ENCODE measurements around the gene GPANK1.

GPANK1 gene

DNA sequence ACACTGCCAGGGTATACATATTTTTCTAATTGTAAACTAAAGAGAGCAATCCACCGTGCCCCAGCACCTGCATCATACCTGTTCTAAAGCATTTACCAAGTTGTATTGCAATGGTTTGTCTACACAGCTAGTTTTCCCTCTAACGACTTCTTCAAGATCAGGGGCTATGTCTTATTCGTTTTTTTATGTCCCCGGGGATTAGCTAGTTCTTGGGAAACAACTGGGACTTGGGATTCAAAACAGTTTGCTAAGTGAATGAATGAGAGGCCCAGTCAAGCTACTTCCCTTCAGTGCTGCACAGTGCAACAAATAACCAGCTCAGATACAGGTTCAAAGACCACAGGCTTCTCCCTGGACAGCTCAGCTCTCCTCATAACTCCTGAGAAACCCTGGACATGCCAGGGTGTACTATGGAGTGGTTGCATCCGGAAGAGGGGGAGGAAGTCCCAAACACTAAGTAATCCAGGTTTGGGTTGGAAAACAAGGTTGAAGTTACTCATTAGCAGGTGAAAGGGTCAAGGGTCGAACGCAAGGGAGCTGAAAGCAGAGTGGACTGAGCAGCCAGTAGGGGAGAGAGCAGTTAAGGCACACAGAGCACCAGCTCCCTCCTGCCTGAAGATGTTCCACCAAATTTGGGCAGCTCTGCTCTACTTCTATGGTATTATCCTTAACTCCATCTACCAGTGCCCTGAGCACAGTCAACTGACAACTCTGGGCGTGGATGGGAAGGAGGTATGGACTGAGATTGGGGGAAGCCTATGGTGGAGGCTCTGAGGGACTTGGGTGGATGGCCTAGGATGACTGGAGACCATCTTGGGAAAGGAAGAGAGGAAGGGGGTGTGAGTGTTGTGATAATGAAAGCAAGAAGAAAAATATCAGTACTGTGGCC lies 9.2 kb downstream of the GPANK1 start, which contains the start of gene APOM:
APOM (plus strand) TSS at position 546 of the 889 bp plus-strand sequence; CDS start at position 619, 73 bp downstream.
- Histone ChIP-seq H3K27me3 (replicated peaks; ENCODE audit: control insufficient read depth, insufficient read depth, low read length, poor library complexity, severe bottlenecking) (no peaks in the 10 kb centered on the region), H3K36me3 (ENCODE audit: control insufficient read depth, insufficient read depth, low read length) (peaks cover 4% of the 10 kb centered on the region), H3K27ac (ENCODE audit: insufficient read depth, low read length, poor library complexity, severe bottlenecking) (no peak within 1 kb of the TSS), H3K4me3 (ENCODE audit: insufficient read depth, low read depth, low read length, poor library complexity, severe bottlenecking) (no peak within 1 kb of the TSS), H3K4me1 (ENCODE audit: control insufficient read depth, insufficient read depth, low read length, poor library complexity, severe bottlenecking) (peaks cover 41% of the 10 kb centered on the region), H3K9me3 (ENCODE audit: control insufficient read depth, low read length) (no peaks in the 10 kb centered on the region)
- DNase-seq = no peak

- DNase-seq = no peak
- H3K4me1 ChIP-seq (ENCODE audit: control insufficient read depth, insufficient read depth, low read length, poor library complexity, severe bottlenecking) = peaks cover 36% of the 10 kb centered on the region
- H3K36me3 ChIP-seq (ENCODE audit: control insufficient read depth, insufficient read depth, low read length) = peaks cover 4% of the 10 kb centered on the region
- H3K27me3 ChIP-seq (replicated peaks; ENCODE audit: control insufficient read depth, insufficient read depth, low read length, poor library complexity, severe bottlenecking) = no peaks in the 10 kb centered on the region
- no peak overlapping the region for H3K4me3 ChIP-seq (ENCODE audit: insufficient read depth, low read depth, low read length, poor library complexity, severe bottlenecking)
- no peaks in the 10 kb centered on the region for H3K9me3 ChIP-seq (ENCODE audit: control insufficient read depth, low read length)
- H3K27ac ChIP-seq (ENCODE audit: insufficient read depth, low read length, poor library complexity, severe bottlenecking) = no peak overlapping the region
Observed at GRCh38 chr6:31654574-31655348, 10.0 kb downstream of the GPANK1 start.

DNA sequence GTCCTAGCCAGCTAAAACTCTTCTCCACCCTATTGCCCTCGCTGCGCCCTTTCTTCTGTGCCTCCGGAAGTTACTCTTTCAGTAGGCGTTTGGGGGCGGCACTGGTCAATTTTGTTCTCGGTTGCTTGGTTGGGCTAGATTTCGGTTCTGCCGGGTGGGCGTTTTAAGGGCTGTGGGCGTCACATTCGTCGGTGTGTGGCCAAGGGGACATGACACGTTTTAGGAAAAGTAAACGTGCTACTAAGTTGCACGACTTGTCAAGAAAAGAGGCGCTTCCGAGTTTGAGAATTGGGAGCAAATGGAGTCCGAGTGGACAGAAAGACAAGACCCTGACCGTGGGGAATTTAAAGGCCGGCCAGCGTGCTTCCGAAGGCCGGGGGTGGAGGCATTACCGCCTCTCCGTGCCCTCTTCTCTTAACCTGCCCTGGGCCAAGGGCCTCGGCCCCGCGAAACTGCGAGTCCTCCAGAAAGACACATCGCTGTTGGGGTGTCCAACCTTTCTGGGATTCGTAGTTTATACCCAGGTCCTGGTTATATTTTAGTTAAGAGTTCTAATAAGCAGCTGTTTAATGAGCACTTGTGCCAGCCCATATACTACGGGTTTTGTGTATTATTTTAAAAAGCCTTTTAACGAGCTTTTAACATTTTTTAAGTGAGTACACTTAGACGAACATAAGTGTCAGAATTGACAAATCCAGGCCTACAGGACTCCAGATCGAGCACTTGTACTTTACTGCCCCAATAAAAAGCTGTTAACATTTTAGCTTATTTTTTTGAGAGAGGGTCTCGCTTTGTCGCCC lies 11.7 kb downstream of the GPANK1 start:
- peak in 2 of 3 donors; percentile 77 to 82 for DNase-seq

GRCh38 chr6:31651602-31652191 lies 13.1 kb downstream of the GPANK1 start:
- Histone ChIP-seq H3K4me1 (ENCODE audit: control insufficient read depth, insufficient read depth, low read length, poor library complexity, severe bottlenecking) (peaks cover 19% of the 10 kb centered on the region), H3K27ac (ENCODE audit: insufficient read depth, low read length, poor library complexity, severe bottlenecking) (peak overlapping the region; percentile 98), H3K27me3 (replicated peaks; ENCODE audit: control insufficient read depth, insufficient read depth, low read length, poor library complexity, severe bottlenecking) (no peaks in the 10 kb centered on the region), H3K36me3 (ENCODE audit: control insufficient read depth, insufficient read depth, low read length) (peaks cover 28% of the 10 kb centered on the region), H3K9me3 (ENCODE audit: control insufficient read depth, low read length) (no peaks in the 10 kb centered on the region), H3K4me3 (ENCODE audit: insufficient read depth, low read depth, low read length, poor library complexity, severe bottlenecking) (peak overlapping the region; percentile 69)
- no peak for DNase-seq

More for the DNA sequence above, 11.7 kb downstream of the GPANK1 start:
- Histone ChIP-seq H3K4me1 (ENCODE audit: control insufficient read depth, insufficient read depth, low read length, poor library complexity, severe bottlenecking) (peaks cover 19% of the 10 kb centered on the region), H3K27ac (ENCODE audit: insufficient read depth, low read length, poor library complexity, severe bottlenecking) (peak overlapping the region; percentile 98), H3K9me3 (ENCODE audit: control insufficient read depth, low read length) (no peaks in the 10 kb centered on the region), H3K36me3 (ENCODE audit: control insufficient read depth, insufficient read depth, low read length) (peaks cover 16% of the 10 kb centered on the region), H3K27me3 (replicated peaks; ENCODE audit: control insufficient read depth, insufficient read depth, low read length, poor library complexity, severe bottlenecking) (no peaks in the 10 kb centered on the region), H3K4me3 (ENCODE audit: insufficient read depth, low read depth, low read length, poor library complexity, severe bottlenecking) (peak overlapping the region; percentile 69)

DNA sequence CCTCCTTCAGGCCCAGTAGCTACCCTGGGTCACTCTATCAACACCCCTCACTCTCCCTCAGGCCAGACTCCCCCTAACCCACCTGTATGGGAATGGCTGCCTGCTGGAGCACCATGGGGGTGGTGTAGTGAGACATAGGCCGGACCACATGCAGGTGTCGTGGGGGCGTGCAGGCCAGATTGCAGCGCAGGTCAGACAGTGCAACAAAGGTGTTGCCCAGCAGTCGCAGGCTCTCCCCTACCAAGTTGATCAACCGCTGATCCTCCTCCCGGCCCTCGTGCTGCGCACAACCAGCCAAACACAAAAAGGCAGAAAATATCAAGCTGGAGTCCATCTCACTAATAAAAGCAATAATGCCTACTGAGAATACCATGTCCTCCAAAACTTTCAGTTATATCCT lies 19.5 kb downstream of the GPANK1 start:
- Histone ChIP-seq H3K27ac (ENCODE audit: insufficient read depth, low read length, poor library complexity, severe bottlenecking) (no peak overlapping the region), H3K4me1 (ENCODE audit: control insufficient read depth, insufficient read depth, low read length, poor library complexity, severe bottlenecking) (no peaks in the 10 kb centered on the region), H3K36me3 (ENCODE audit: control insufficient read depth, insufficient read depth, low read length) (peaks cover 88% of the 10 kb centered on the region), H3K4me3 (ENCODE audit: insufficient read depth, low read depth, low read length, poor library complexity, severe bottlenecking) (no peak overlapping the region), H3K9me3 (ENCODE audit: control insufficient read depth, low read length) (no peaks in the 10 kb centered on the region), H3K27me3 (replicated peaks; ENCODE audit: control insufficient read depth, insufficient read depth, low read length, poor library complexity, severe bottlenecking) (no peaks in the 10 kb centered on the region)
- no peak for DNase-seq

- Histone ChIP-seq H3K27me3 (replicated peaks; ENCODE audit: control insufficient read depth, insufficient read depth, low read length, poor library complexity, severe bottlenecking) (no peaks in the 10 kb centered on the region), H3K9me3 (ENCODE audit: control insufficient read depth, low read length) (no peaks in the 10 kb centered on the region), H3K4me1 (ENCODE audit: control insufficient read depth, insufficient read depth, low read length, poor library complexity, severe bottlenecking) (no peaks in the 10 kb centered on the region), H3K27ac (ENCODE audit: insufficient read depth, low read length, poor library complexity, severe bottlenecking) (no peak overlapping the region), H3K4me3 (ENCODE audit: insufficient read depth, low read depth, low read length, poor library complexity, severe bottlenecking) (no peak overlapping the region), H3K36me3 (ENCODE audit: control insufficient read depth, insufficient read depth, low read length) (peaks cover 94% of the 10 kb centered on the region)
- no peak for DNase-seq
Observed at GRCh38 chr6:31643818-31644454, 20.9 kb downstream of the GPANK1 start.

DNA sequence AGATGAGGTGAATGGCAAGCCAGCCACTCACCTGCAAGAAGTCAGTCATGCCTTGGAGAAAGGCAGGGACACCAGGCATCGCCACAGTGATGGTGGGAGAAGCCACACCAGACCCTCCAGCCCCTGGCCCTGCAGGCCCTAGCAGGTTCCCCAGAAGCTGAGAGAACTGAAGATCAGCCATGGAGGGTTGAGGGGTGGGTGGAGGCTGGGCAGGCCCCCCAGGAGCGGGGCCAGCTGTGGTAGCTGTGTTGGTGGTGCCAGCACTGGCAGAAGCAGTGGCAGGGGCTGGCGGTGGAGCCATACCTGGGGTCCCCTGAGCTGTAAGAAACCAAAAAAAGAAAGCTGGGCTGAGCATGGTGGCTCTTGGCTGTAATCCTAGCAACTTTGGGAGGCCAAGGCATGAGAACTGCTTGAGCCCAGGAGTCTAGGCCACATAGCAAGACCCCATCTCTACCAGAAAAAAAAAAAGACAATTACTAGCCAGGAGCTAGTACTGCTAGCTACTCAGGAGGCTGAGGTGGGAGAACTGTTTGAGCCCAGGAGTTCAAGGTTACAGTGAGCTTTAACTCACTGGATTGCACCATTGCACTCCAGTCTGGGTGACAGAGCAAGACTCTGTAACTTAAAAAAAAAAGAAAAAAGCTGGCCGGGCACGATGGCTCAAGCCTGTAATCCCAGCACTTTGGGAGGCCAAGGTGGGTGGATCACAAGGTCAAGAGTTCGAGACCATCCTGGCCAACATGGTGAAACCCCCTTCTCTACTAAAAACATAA lies 21.8 kb downstream of the GPANK1 start:
- peaks cover 91% of the 10 kb centered on the region for H3K36me3 ChIP-seq (ENCODE audit: control insufficient read depth, insufficient read depth, low read length)
- no peaks in the 10 kb centered on the region for H3K4me1 ChIP-seq (ENCODE audit: control insufficient read depth, insufficient read depth, low read length, poor library complexity, severe bottlenecking)
- DNase-seq = no peak
- H3K9me3 ChIP-seq (ENCODE audit: control insufficient read depth, low read length) = no peaks in the 10 kb centered on the region
- no peak overlapping the region for H3K4me3 ChIP-seq (ENCODE audit: insufficient read depth, low read depth, low read length, poor library complexity, severe bottlenecking)
- no peaks in the 10 kb centered on the region for H3K27me3 ChIP-seq (replicated peaks; ENCODE audit: control insufficient read depth, insufficient read depth, low read length, poor library complexity, severe bottlenecking)
- no peak overlapping the region for H3K27ac ChIP-seq (ENCODE audit: insufficient read depth, low read length, poor library complexity, severe bottlenecking)

DNA sequence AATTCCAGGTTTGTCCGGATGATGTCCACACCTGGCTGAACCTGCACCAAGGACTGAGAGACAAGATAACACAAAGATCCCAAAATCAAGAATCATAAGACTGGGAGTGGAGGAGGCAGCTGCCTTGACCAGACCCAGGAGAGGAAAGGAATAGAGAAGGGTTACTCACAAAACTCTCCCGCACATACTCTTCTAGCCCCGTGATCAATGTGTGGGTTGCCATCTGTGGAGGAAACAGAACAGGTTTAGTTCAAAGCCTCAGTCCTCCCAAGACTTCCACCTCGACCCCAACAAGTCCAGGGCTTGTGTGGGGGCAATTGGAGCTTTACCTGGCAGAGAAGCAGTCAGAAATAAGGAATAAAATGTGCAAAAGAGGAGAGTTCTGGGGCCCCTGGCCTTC lies 23.4 kb downstream of the GPANK1 start:
- Histone ChIP-seq H3K4me3 (ENCODE audit: insufficient read depth, low read depth, low read length, poor library complexity, severe bottlenecking) (no peak overlapping the region), H3K36me3 (ENCODE audit: control insufficient read depth, insufficient read depth, low read length) (peaks cover 91% of the 10 kb centered on the region), H3K9me3 (ENCODE audit: control insufficient read depth, low read length) (no peaks in the 10 kb centered on the region), H3K27me3 (replicated peaks; ENCODE audit: control insufficient read depth, insufficient read depth, low read length, poor library complexity, severe bottlenecking) (no peaks in the 10 kb centered on the region), H3K27ac (ENCODE audit: insufficient read depth, low read length, poor library complexity, severe bottlenecking) (no peak overlapping the region), H3K4me1 (ENCODE audit: control insufficient read depth, insufficient read depth, low read length, poor library complexity, severe bottlenecking) (no peaks in the 10 kb centered on the region)
- no peak for DNase-seq

Measured in effector memory CD4-positive, alpha-beta T cell (primary cell).